Tongue (tissue), 2 donors: Measurements from ENCODE around the gene ARHGAP29. TPM values are rescaled to one million over a fixed set of nuclear protein-coding genes. Genes with fewer than 3 reads are reported as not detected.
A peak's percentile ranks its signal among the peaks of the same experiment; 100 is the strongest.
"Not testable (repeated sequence)": the region's sequence is repeated elsewhere in the genome, so short reads cannot be mapped to it uniquely, and the experiment has no call there.

Source experiments
- DNase-seq: peaks from one replicate; pipeline ENCODE4 v3.0.0-alpha.2; 2015
- total RNA-seq: library from RNA; depleted of rRNA; stranded (reverse); fragments of >200 nt; gene quantifications from one replicate; pipeline ENCODE4 v1.2.3, GENCODE V29; 2014

ARHGAP29 gene
- total RNA-seq, 1 donor from 2014 or later: 59.6 TPM

DNA sequence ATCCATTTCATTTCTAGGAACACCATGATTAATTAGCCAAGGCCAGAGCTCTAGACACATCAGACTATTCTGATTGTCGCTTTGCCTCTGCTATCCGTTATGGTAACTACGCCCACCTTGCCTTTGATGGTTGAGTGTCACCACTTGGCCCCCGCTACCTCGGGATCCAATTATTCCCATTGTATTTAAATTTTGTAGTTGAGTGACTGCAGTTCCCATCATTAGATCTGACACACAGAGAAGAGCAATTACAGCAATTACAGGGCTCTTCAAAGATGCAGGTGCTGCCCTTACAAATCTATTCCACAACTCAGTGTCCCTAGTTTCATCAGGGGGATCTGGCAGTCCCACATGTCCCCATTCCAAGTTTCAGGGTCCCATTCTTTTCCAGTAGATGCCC, 71.5 kb downstream of the ARHGAP29 start:
- no peak for DNase-seq

DNA sequence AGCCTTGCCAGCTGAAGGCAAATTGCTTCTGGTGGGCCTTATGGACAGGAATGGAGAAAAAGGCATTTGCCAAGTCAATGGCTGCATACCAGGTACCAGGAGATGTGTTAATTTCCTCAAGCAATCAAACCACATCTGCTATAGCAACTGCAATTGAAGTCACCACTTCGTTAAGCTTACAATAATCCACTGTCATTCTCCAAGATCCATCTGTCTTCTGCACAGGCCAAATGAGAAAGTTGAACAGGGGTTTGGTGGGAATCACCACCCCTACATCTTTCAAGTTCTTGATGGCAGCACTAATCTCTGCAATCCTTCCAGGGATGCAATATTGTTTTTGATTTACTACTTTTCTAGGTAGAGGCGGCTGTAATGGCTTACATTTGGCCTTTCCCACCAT, 72.5 kb downstream of the ARHGAP29 start:
- not testable (repeated sequence) for DNase-seq

DNA sequence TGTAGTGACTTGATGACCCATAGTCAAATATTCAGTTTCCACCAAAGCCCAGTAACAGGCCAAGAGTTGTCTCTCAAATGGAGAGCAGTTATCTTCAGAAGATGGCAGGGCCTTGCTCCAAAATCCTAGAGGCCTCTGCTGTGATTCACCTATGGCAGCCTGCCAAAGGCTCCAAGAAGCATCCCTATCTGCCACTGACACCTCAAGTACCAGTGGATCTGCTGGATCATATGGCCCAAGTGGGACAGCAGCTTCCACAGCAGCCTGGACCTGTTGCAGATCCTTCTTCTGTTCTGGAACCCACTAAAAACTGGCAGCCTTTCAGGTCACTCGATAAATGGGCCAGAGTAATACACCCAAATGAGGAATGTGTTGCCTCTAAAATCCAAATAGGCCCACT, 73.3 kb downstream of the ARHGAP29 start:
- not testable (repeated sequence) for DNase-seq

DNA sequence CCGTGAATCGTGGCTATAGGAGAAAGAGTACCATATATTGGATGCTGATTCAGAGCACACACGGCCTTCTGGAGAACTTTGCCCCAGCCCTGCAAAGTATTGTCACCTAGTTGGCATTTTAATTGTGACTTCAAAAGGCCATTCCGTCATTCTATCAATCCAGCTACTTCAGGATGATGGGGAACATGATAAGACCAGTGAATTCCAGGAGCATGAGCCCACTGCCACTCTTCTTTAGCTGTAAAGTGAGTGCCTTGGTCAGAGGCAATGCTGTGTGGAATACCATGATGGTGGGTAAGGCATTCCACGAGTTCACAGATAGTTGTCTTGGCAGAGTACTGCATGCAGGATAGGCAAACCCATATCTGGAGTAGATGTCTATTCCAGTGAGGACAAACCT, 74.1 kb downstream of the ARHGAP29 start:
- DNase-seq: not testable (repeated sequence)

DNA sequence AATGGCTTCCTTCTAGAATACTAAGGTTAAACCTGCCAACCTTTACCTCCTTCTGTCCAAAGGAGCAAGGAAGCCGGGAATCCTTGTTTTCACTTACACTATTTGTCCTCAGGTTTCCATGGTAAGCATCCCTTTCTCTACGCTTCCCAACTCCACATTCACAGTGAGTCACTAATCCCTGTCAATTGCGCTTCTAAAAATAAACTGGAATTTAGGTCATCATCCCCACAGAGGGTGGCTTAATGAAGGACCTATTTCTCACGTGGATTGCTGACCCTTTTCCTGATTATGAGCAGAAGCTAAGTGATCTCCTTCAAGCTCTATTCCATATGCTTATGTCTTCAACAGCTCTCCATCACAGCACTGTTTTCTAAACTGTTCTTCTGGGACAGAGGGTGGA, 76.6 kb downstream of the ARHGAP29 start:
- DNase-seq: peak; percentile 42

DNA sequence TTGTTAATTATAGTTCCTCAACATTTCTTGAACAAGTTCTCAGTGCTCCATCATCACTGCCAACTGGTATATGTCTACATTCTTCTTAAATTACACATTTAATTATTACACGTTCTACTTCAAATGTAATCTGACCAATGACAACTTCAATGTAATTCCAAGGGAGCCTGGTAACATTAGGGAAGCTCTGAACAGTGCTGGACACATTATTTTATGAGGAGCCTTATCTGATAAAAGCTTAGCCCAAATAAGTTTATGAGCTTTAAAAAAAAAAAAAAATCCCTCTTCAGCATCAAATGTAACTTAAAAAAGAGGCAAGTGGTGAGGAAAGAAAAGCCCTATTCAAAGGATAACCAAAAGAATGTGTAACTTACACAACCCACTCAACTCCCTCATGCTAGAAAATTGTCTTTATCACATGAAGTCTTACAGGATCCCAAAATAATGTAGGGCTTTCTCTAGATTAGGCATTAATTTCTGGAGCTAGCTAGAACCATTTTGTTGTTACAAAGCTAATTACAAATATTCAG, 81.2 kb downstream of the ARHGAP29 start:
- DNase-seq: no peak

DNA sequence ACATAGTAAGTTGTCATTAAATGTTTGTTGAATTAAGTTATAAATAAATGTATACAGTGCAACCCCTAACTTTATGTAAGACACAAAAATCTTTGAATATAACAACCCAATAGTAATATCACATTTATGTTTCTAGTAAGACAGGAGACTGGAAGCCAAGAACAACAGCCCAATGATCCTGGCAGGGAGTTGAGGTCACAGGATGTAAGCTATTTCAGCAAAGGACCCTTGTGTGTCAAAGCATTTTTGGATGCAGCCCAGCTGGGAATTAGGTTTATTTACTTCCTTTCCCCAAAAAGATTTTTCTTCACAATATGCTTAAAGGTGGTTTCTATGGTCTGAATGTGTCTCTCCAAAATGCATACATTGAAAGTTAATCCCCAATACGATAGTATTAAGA, 82.4 kb downstream of the ARHGAP29 start:
- no peak for DNase-seq

DNA sequence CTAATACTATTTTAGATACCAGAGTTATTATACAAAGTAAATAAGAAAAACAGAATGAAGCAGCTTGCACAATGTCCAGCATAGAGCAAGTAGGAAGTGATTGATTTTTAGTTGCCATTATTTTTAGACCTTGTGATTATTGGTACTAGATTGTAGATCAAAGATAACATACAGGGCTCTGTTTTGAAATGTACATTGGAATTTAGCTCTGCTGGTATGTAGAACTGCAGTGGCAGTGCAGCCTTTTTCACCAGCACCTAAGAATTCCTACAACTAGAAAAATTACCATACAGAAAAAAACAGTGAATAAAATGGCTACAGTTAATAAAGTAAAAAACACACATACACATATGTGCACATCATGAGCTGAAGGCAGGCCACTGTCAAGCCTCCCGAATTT, 84.3 kb downstream of the ARHGAP29 start:
- no peak for DNase-seq

DNA sequence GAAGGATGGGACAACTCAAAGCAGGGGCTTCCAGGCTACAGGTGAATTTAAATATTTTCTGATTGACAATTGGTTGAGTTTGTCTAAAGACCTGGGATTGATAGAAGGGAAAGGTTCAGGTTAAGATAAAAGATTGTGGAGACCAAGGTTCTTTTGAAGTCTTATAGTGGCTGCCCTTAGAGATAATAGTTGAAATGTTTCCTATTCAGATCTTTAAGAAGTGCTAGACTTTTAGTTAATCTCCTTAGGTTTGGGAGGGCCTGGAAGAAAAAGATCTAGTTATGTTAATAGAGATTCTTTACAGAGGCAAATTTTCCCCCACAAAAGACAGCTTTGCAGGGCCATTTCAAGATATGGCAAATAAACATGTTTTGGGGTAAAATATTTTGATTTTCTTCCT, 88.2 kb downstream of the ARHGAP29 start:
- DNase-seq: not testable (repeated sequence)

DNA sequence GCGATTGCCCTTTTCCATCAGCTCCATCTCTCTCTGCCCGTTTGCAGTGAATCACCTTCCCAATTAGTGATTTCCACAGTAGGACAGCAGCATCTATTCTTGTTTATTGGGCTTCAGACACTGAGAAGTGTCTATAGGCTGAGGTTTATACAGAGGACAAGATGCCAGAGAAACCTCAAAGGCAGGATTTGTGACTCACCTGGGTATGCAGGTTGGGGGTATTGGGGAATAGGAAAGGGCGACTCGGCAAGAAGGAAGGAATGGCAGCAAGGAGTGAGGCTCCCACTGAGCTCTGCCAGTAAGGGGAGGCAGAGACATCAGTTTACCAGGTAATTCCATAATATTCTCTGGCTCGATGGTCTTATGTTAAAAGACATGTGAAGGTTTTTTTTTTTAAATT, 91.1 kb downstream of the ARHGAP29 start:
- no peak for DNase-seq

DNA sequence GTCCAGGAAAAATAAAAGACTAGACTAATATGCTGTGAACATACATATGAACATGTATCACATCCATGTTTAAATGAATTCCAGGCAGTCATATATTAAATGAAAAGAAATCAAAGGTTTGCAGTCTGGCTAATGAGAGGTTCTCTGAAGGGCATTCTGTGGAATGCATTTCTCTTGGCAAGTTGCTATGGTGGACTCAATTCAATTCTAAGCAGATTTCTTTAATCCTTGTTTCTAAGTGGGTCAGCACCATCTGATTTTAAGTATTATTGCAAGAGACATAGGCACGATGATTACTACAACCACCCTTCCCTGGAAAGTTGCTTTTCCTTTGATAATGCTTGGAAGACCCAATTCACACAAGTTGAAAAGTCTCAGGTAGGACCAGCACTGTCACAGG, 92.5 kb downstream of the ARHGAP29 start:
- DNase-seq: no peak

DNA sequence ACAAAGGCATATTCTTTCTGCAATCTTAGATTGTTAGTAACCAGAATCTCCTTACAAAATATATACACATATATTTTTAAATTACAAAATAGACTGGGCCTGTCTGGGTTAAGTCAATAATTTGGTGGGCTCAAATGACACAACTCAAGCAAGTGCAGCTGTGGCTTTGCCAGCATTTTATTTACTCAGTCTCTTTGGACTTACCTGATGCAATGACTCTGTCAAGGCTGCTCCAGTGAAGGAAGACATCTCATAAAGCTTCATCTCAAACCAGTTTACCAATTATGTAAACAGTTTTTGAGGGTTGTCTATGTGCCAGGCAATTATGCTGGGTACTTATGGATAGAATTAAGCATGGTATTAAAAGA, 93.6 kb downstream of the ARHGAP29 start:
- DNase-seq: no peak

DNA sequence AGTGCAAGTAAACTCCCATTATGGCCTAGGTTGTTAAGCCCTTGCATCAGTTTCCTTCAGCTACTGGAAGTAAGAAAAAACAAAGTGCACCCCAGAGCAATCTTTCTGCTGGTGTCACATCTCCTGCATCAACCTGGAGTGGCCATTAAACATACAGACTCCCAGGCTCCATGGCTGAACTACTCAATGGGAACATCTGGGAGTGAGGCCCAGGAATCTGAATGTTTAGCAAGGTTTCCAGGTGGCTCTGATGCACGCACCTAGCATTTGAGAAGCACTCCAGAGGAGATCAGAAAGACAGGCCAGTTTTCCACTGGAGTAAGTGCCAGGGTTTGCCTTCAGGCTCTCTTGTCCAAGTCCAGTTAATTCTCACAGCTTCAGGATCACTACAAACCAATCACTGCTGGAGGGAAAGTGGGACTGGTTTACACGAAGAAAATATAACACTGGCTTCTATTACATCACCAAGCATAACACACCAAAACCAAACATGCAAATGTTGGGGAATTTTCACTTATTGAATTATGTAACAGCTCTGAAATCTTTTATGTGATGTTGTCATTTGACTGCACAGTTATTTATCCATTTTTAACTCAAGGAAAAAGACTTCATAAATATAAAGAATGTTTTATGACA, 94.1 kb downstream of the ARHGAP29 start:
- no peak for DNase-seq

DNA sequence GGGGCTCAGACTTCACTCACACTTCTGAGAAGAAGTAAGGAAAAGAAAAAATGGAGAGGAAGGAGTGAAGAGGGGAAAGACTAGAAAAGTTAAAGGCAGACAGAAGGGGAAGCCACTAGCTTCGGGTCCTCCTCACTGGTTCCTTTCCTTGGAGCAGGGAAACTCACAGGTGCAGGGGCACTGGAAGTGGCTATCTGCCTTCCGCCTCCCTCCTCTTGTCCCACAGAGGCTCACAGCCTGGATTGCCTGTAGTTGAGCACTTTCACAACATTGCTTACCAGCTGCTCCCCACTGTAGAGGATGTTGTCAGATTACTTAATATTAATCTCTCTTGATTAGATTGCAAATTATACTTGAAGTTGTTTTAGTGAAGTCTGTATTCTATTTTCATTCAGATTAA, 94.8 kb downstream of the ARHGAP29 start:
- DNase-seq: no peak

DNA sequence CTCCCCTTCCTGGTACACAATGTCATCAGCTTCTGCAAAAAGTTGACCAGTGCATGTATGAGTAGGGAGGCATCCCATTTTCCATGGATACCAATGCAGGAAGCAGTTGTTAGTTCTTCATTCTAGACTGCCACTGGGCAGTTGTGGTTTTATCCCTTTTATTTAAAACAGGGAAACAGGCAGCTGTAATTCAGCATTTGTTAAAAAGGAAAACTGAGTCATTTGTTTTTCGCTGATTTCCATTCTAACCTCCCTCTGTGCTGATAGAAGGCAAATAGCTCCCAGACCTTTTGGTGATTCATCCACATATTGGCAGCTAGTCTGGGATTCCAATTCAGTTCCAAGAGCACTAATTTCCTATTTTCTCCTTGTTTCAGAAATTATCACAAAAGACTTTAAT, 95.4 kb downstream of the ARHGAP29 start:
- no peak for DNase-seq

DNA sequence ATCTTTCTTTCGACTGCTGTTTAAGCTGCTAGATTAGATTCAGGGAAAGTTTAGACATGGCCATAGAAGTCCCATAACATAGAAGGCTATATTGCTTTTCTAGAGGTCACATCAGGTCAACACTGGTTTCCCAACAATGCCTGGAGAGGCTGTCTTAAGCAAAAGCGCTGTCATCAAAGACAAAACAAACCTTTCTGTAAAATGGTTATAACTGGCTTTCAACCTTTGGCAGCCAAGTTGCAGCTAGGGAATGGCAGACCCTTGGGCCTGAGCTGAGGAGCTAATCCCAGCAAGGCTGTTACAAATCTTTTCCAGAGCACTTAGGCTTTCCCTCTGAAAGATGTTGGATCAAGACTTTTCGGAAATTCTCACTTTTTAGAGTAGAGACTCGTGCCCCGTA, 105.3 kb downstream of the ARHGAP29 start:
- DNase-seq: no peak

DNA sequence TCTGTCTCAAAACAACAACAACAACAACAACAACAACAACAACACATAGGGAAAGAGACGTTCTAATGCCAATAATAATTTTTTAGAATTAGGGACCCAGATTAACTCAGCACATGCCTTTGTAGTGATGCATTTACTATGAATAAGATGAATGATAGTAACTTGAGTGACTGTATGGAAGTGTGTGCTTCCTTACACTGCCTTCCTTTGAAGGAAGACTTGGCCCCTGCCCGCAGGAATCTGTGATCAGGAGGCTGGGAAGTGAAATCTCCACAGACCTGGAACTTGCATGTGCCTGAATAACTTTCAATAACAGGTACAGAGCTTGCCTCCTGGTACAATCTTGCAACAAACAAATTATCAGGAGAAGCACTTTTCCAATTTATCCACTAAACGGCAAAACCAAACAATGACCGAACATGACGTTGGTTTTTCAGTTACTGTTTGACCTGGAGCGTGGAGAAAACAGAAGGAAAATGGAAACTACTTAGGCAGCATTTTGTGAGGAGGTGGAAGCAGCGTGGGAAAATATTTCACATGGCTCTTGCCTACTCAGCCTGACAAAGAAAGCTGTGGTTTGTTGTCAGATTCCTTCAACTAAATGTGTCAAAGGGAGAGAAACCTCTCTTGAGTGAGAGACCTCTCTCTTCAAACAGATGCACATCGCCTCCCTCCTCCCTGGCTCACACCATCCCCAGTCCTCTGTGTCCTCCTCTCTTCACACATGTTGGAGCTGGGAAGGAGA, 106.4 kb downstream of the ARHGAP29 start:
- DNase-seq: no peak

DNA sequence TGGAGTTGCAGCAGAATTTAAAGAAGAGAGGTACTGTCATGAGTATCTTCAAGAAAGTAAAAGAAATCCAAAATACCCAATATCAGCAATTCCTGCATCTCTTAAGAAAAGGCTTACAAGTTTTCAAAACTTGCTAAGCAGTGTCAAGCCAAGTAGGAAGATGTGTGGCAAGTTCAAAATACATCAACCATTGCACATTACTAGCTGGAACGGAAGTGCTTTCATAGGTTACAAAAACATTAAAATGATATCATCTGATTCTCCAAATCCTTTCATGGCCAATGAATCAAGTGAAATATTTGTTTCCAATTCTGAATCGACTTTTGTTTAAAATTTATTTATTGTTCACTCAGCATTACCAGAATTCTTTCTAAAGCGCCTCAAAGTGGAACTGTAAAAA, 110.7 kb downstream of the ARHGAP29 start:
- no peak for DNase-seq

DNA sequence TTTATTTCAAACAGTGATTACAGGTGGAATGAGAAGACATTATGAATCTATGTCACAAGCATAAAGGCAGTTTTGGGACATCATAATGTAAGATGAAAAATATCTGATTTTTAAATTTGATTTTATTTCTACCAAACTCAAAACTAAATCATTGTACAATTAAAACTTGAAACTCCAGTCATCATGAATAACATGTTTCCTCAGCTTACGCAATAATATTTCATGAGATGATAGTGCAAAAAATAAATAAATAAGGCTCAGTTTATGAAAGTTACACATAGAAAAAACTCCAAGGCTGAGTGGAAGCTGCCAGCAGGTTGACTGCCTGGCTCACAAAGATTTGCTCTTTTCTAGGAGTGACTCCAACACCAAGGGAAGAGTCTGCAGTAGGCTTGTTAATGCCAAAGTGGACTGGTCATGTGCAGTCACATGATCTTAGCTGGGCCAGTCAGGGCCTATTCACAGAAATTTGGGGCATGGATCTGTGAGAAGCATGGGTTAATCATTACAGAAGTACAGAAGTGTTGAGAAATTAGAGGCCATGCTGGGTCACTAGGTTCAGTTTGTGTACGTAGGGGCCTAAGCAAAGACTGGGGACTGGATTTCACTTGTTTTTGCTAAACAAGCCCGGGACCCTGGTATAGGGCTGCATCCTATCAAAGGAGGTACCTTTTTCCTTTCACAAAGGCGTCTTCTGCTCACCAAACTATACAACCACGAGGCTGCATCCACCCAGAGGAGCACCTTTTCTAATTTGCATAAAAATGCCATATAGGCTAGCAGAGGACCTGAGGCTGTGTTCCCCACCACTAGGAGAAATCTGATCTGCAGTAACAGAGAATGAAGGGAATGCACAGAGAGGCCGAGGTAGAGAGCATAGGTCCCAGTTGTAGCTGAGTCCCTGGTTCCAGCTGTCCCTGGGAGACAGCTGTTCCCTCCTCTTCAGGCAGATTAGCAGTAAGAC, 111.6 kb downstream of the ARHGAP29 start:
- peak; percentile 76 for DNase-seq

DNA sequence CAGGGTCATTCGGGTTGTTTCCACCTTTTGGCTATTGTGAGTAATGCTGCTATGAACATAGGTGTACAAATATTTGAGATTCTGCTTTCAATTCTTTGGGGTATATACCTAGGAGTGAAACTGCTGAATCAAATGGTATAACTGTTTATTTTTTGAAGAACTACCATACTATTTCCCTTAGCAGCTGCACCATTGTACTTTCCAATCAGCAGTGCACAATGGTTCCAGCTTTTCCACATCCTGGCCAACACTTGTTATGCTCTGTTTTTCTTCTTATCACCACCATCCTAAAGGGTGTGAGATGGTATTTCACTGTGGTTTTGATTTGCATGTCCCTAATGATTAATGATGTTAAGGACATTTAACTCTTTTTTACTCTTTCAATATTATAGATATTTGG, 112.8 kb downstream of the ARHGAP29 start:
- DNase-seq: no peak

DNA sequence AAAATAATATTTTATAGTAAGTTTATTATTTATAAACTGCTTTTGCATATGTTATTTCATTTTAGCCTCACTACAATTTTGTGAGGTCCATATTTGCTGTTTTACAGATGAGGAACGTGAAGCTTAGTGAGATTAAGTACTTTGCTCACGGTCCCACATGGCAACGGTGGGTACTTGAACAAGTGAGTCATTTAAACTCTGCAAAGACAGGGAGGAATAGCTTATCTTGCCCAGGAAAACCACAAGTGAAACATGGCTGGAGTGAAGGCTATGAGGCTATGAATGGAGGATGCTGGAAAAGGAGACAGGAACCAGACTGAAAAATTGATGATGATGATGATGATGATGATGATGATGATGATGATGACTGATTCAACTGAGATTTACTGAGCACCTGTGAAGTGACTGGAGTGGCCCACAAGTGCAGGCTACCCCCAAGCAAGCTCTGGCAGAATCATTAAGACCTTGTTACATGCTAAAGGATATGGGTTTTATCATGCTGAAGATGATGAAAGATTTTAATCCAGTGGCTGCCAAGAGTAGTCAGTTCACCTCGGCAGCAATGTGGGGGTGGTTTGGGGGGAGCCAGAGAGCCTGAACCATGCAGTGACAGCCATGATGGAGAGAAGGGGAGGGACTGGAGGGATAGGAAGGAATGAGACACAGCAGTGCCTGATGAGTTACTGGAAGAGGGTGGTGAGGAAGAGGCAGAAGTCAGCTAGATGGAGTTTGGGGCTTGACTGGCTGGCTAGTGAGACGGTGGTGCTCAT, 115.0 kb downstream of the ARHGAP29 start:
- no peak for DNase-seq
